Transverse colon (tissue), 4 donors: Measurements from ENCODE around the gene VEGFB.

Source experiments
- CTCF ChIP-seq, 5 experiments: fragments of 200-600 bp in 3 of 5; fragments of 450-650 bp in 2 of 5; sonication (generic) in 3 of 5; IDR thresholded peaks; 1 replicate in 2 of 5; 2 replicates in 3 of 5; pipeline ENCODE4 v1.5.1; 2016 to 2017; ENCODE audit warnings: antibody characterized with exemption in 5 of 5, inconsistent platforms in 3 of 5, mild to moderate bottlenecking in 2 of 5, moderate library complexity in 1 of 5
- EP300 ChIP-seq: sonication (generic); formaldehyde crosslinking; IDR thresholded peaks from one replicate; pipeline ENCODE4 v1.6.1; 2017; ENCODE audit warnings: antibody characterized with exemption, low read depth
- POLR2A ChIP-seq: fragments of 450-650 bp; IDR thresholded peaks from one replicate; pipeline ENCODE4 v1.6.1; 2016; ENCODE audit warnings: antibody characterized with exemption, mild to moderate bottlenecking, moderate library complexity
- POLR2AphosphoS5 ChIP-seq, 3 donors: sonication (generic); formaldehyde crosslinking; IDR thresholded peaks; one replicate each; pipeline ENCODE4 v1.6.1; 2016; ENCODE audit warnings: antibody characterized with exemption in 3 of 3

- TF ChIP-seq CTCF (IDR thresholded peaks at IDR 0.05) (no peak), POLR2A (no peak), EP300 (no peak), POLR2AphosphoS5 (IDR thresholded peaks at IDR 0.05) (no peak)
Measured at GRCh38 chr11:64238076-64238475, 3.7 kb downstream of the VEGFB start.
